Stimulated activated effector memory CD8-positive, alpha-beta T cell treated with anti-CD3 and anti-CD28 coated beads, Interleukin-12 subunit alpha, Interleukin-12 subunit beta, amount 100 ng/mL, for 72 hours (primary cell): Measurements from ENCODE around the gene HORMAD2.
"Not testable (repeated sequence)": the region's sequence is repeated elsewhere in the genome, so short reads cannot be mapped to it uniquely, and the experiment has no call there.

Source experiments
- ATAC-seq: fragments of 150-1000 bp; cut with Tn5 transposase; 2 replicates; pipeline ENCODE4 v1.10.0; 2021
- DNase-seq, 2 donors: peaks; one replicate each; pipeline ENCODE4 v3.0.0; 2021 to 2022; ENCODE audit warnings: low spot score in 2 of 2
- H3K27ac Mint-ChIP-seq: one replicate; pipeline ENCODE4 v1.8.0; 2022; ENCODE audit warnings: mild to moderate bottlenecking, mixed read lengths
- H3K36me3 Mint-ChIP-seq: one replicate; pipeline ENCODE4 v1.8.0; 2022; ENCODE audit warnings: mild to moderate bottlenecking, mixed read lengths
- H3K4me1 Mint-ChIP-seq: one replicate; pipeline ENCODE4 v1.8.0; 2022; ENCODE audit warnings: mixed read lengths
- H3K4me3 Mint-ChIP-seq: one replicate; pipeline ENCODE4 v1.8.0; 2022; ENCODE audit warnings: mild to moderate bottlenecking, mixed read lengths
- H3K9me3 Mint-ChIP-seq: one replicate; pipeline ENCODE4 v1.8.0; 2022; ENCODE audit warnings: mixed read lengths

HORMAD2 gene

GRCh38 chr22:30196141-30196879 is 116.0 kb downstream of the HORMAD2 start:
- Mint-ChIP-seq H3K4me1 (peaks cover 58% of the 10 kb centered on the region), H3K9me3 (no peaks in the 10 kb centered on the region), H3K36me3 (no peaks in the 10 kb centered on the region), H3K4me3 (peak overlapping the region; percentile 40), H3K27ac (peak overlapping the region; percentile 85)
- peak; percentile 86 for ATAC-seq
- peak; percentile 17 to 71 for DNase-seq

DNA sequence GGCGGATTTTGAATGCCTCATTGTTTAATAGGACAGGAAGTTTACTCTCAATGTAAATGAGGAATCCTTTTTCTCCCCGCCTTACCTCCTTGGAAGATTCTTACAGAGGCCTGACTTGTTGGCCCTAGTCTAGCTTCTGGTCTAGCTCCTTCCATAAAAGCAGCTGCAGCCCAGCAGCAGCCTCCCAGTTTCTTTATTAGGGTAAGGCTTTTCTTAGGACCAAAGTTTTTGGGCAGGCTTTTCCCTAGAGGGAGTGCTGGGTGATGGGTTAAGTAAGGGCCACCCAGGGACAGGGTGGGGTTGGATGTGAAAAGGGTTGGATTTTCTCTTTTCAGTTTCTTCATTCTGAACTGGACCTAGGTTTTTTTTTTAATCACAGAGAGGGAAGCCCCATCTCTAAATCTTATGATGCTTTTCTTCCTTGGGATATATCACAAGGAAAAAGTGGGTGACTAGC is 116.6 kb downstream of the HORMAD2 start:
- Mint-ChIP-seq H3K4me1 (peaks cover 55% of the 10 kb centered on the region), H3K27ac (peak overlapping the region; percentile 85), H3K4me3 (peak overlapping the region; percentile 40), H3K36me3 (no peaks in the 10 kb centered on the region), H3K9me3 (no peaks in the 10 kb centered on the region)
- ATAC-seq: no peak
- no peak for DNase-seq

- Mint-ChIP-seq H3K9me3 (no peaks in the 10 kb centered on the region), H3K27ac (peak overlapping the region; percentile 85), H3K4me3 (no peak overlapping the region), H3K4me1 (peaks cover 50% of the 10 kb centered on the region), H3K36me3 (no peaks in the 10 kb centered on the region)
- DNase-seq (no peak), ATAC-seq (no peak)
These were observed 117.1 kb downstream of the HORMAD2 start for GRCh38 chr22:30197389-30197788.

- DNase-seq: no peak
- ATAC-seq: no peak
- Mint-ChIP-seq H3K36me3 (no peaks in the 10 kb centered on the region), H3K4me1 (peaks cover 41% of the 10 kb centered on the region), H3K27ac (no peak overlapping the region), H3K4me3 (no peak overlapping the region), H3K9me3 (no peaks in the 10 kb centered on the region)
These were observed 118.0 kb downstream of the HORMAD2 start for GRCh38 chr22:30198152-30198825.

DNA sequence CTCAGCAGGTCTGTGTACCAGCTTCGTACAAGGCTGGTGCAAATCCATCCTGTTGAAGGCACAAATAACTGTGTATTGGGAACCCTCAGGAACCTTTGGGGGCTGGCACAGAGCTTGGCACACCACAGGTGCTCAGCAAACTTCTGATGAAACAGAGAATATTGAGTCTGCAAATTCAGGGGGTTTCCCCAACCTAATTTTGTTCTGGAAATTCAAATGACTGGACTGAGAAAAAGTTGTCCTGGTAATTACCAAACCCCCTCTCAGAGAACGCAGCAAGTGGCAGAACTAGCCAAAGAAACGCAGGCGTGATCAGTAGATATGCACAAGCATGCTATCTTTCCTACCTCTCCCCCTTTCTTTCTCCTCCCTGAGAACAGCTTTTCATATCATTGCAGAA is 118.7 kb downstream of the HORMAD2 start:
- Mint-ChIP-seq H3K36me3 (no peaks in the 10 kb centered on the region), H3K4me1 (peaks cover 37% of the 10 kb centered on the region), H3K4me3 (no peak overlapping the region), H3K27ac (no peak overlapping the region), H3K9me3 (no peaks in the 10 kb centered on the region)
- DNase-seq (no peak), ATAC-seq (no peak)

GRCh38 chr22:30200905-30201304 is 120.6 kb downstream of the HORMAD2 start:
- not testable (repeated sequence) for H3K36me3 Mint-ChIP-seq, H3K4me3 Mint-ChIP-seq, H3K9me3 Mint-ChIP-seq, ATAC-seq, H3K27ac Mint-ChIP-seq, DNase-seq
- H3K4me1 Mint-ChIP-seq: peaks cover 24% of the 10 kb centered on the region

DNA sequence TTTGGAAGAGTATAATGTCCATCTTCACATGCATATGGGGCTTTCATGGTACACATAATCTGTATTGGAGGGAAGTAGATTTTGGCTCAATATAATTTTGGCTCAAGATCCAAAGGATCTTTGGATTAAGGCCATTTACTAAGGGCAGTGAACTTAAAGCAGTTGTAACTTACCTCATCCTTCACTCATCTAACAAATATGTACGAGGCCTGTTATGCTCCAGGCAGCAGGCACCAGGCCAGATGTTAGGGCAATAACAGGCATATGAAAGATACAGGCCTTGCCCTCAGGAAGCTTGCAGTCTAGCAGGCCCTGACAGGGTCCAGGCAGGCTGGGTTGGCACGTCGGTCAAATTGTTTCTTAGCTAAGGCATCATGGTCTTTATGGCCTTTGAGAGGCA is 121.7 kb downstream of the HORMAD2 start:
- ATAC-seq (no peak), DNase-seq (no peak)
- H3K27ac Mint-ChIP-seq: no peak overlapping the region
- H3K4me3 Mint-ChIP-seq: no peak overlapping the region
- H3K9me3 Mint-ChIP-seq: no peaks in the 10 kb centered on the region
- H3K36me3 Mint-ChIP-seq: no peaks in the 10 kb centered on the region
- H3K4me1 Mint-ChIP-seq: peaks cover 15% of the 10 kb centered on the region

DNA sequence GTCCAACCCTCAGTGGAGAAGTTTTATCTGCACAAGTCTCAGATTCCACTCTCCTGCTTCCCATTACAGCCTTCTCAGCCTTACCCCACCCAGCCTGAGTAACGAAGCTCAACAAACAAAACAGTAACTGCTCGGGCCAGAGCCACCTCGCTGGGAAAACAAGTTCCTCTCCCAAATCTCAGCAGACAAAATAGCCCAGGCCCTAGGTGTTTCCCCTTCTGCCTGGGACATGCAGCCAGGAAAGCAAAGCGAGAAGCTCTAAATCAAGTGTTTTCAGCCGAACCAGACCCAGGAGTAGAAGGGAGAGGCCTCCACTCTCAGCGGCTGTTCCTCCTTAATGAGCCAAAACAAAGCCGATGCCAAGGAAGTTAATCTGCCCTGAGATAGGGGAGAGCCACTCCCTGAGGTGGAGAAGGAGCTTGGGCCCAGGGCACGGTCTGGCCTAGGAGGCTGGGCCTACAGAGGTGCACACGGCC is 122.3 kb downstream of the HORMAD2 start:
- no peak overlapping the region for H3K27ac Mint-ChIP-seq
- H3K4me3 Mint-ChIP-seq: no peak overlapping the region
- peaks cover 15% of the 10 kb centered on the region for H3K4me1 Mint-ChIP-seq
- ATAC-seq: no peak
- no peak for DNase-seq
- no peaks in the 10 kb centered on the region for H3K36me3 Mint-ChIP-seq
- H3K9me3 Mint-ChIP-seq: no peaks in the 10 kb centered on the region

DNA sequence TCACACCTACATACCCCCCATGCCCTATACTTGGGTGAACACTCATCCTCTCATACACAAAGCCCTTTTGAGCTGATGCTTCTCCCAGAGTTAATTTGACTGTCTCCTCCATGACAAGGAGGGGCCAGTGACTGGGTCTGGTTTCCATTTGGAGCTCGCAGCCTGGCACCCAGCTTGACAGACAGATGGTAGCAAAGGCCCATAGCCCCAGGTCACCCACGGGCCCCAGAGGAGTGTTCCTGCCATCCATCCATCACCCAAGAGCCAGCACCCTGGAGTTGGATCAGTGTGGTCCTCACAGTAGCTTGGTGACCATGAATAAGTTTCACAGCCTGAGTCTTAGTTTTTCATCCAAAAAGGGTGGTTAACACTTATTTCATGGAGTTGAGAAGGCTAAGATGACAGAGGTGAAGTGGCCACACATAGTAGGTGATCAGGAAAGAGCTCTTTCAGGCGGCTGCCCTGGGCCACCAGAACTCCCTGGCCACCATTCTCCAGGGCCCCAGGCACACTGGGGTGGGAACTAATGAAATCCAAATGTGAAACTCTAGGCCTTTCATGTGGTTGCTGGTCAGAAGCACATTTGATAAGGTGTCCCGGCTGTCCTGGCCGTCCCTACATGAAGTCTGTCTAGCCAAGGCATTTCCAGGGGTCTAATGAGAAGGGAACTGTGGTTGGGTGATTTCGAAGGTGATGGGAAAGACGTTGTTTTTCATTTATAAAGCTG is 123.9 kb downstream of the HORMAD2 start:
- no peaks in the 10 kb centered on the region for H3K36me3 Mint-ChIP-seq
- no peaks in the 10 kb centered on the region for H3K9me3 Mint-ChIP-seq
- peaks cover 4% of the 10 kb centered on the region for H3K4me1 Mint-ChIP-seq
- DNase-seq: no peak
- no peak for ATAC-seq
- no peak overlapping the region for H3K27ac Mint-ChIP-seq
- no peak overlapping the region for H3K4me3 Mint-ChIP-seq

GRCh38 chr22:30204742-30205111 is 124.5 kb downstream of the HORMAD2 start:
- Mint-ChIP-seq H3K36me3 (no peaks in the 10 kb centered on the region), H3K4me1 (no peaks in the 10 kb centered on the region), H3K9me3 (no peaks in the 10 kb centered on the region), H3K27ac (no peak overlapping the region), H3K4me3 (no peak overlapping the region)
- ATAC-seq: no peak
- DNase-seq: no peak

- Mint-ChIP-seq H3K9me3 (no peaks in the 10 kb centered on the region), H3K36me3 (no peaks in the 10 kb centered on the region), H3K4me3 (no peak overlapping the region), H3K27ac (no peak overlapping the region), H3K4me1 (no peaks in the 10 kb centered on the region)
- DNase-seq: no peak
- ATAC-seq: no peak
These were observed 125.2 kb downstream of the HORMAD2 start for GRCh38 chr22:30205281-30206115.

DNA sequence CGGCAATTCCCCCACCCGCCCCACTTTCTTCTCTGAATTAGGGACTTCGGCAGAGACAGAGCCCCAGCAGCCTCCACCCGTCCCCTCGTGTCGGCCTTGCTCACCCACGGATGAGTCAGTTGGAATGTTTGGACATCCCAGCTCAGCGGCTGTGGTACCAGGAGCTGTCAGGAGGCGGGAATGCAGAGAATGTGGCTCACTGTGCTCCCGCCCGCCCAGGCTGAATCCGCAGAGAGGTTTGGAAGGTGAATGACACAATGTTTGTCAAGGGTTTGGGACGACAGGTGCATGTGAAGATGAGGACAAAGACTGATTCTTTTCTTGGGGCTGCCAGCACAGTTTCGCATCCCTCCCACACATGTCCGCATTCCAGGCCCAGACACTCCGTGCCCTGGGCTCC is 126.7 kb downstream of the HORMAD2 start:
- H3K9me3 Mint-ChIP-seq: no peaks in the 10 kb centered on the region
- no peak for DNase-seq
- no peak for ATAC-seq
- H3K27ac Mint-ChIP-seq: no peak overlapping the region
- no peaks in the 10 kb centered on the region for H3K4me1 Mint-ChIP-seq
- H3K36me3 Mint-ChIP-seq: no peaks in the 10 kb centered on the region
- H3K4me3 Mint-ChIP-seq: no peak overlapping the region

GRCh38 chr22:30208631-30209603 is 128.7 kb downstream of the HORMAD2 start:
- Mint-ChIP-seq H3K4me1 (peaks cover 14% of the 10 kb centered on the region), H3K9me3 (no peaks in the 10 kb centered on the region), H3K27ac (no peak overlapping the region), H3K4me3 (no peak overlapping the region), H3K36me3 (no peaks in the 10 kb centered on the region)
- DNase-seq: no peak
- no peak for ATAC-seq

DNA sequence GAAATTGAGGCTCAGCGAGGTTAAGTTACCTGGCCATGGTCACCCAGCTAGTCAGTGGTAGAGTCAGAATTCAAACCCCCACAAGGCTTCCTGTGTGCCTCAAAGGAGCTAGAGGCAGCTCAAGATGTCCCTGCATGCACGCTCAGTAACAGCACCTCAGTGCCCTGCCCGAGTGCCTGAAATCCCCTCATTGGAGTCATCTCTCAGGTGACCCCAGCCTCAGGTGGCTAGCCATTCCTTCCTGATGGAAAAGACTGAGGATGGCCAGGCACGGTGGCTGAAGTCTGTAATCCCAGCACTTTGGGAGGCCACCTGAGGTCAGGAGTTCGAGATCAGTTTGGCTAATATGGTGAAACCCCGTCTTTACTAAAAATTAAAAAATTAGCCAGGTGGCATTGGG is 129.4 kb downstream of the HORMAD2 start:
- ATAC-seq: no peak
- Mint-ChIP-seq H3K27ac (no peak overlapping the region), H3K9me3 (no peaks in the 10 kb centered on the region)

More for the DNA sequence above, 129.4 kb downstream of the HORMAD2 start:
- Mint-ChIP-seq H3K4me3 (no peak overlapping the region), H3K36me3 (no peaks in the 10 kb centered on the region), H3K4me1 (peaks cover 14% of the 10 kb centered on the region)
- no peak for DNase-seq
